Esophagus muscularis mucosa (tissue), 4 donors: ENCODE measurements around the gene PRRX2.

ENCODE experiments used
- CTCF ChIP-seq, 3 experiments: fragments of 200-600 bp in 2 of 3; fragments of 450-650 bp in 1 of 3; sonication (generic) in 2 of 3; IDR thresholded peaks; one replicate each; pipeline ENCODE4 v1.5.1; 2017 to 2019; ENCODE audit warnings: antibody characterized with exemption in 3 of 3, mild to moderate bottlenecking in 2 of 3, moderate library complexity in 1 of 3
- EP300 ChIP-seq: sonication (generic); formaldehyde crosslinking; IDR thresholded peaks from one replicate; pipeline ENCODE4 v1.6.1; 2017; ENCODE audit warnings: antibody characterized with exemption
- POLR2A ChIP-seq: fragments of 450-650 bp; IDR thresholded peaks from one replicate; pipeline ENCODE4 v1.6.1; 2017; ENCODE audit warnings: antibody characterized with exemption, moderate library complexity, mild to moderate bottlenecking, low read depth

- TF ChIP-seq POLR2A (no peak), CTCF (IDR thresholded peaks at IDR 0.05) (no peak), EP300 (no peak)
Measured at GRCh38 chr9:129695870-129696269, 30.4 kb downstream of the PRRX2 start.
